NCI-H345 (cell line): ENCODE results near the gene INSR.
"Not testable (repeated sequence)": the region's sequence is repeated elsewhere in the genome, so short reads cannot be mapped to it uniquely, and the experiment has no call there.

Source experiments
- DNase-seq: peaks from one replicate; lab custom pipeline; 2025; lab: John Stamatoyannopoulos, UW

INSR gene

DNA sequence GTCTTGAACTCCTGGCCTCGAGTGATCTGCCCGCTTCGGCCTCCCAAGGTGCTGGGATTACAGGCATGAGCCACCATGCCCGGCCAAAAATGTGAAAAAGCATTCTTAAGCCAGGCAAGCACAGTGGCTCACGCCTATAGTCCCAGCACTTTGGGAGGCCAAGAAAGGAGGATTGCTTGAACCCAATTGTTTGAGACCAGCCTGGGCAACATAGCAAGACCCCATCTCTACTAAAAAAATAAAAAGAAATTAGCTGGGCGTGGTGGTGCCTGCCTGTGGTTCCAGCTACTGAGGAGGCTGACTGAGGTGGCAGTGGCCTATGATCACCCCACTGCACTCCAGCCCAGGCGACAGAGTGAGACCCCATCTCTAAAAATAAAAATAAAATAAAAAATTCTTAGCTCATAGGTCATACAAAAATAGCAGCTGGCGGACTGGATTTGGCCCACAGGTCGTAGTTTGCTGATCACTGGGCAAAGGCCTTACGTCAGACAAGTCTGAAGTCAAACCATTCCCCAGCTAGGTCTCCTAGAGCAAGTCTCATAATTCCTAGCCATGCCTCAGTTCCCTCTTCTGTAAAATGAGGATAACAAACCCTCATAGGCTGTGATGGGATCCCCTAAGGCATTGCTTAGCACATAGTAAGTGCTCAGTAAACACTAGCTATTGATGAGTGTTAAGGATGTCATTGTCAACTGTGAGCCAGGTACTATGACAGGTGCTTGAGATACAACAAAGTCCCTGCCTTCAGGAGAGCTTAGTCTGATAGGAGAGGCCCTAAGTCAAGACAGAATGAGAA is 36.0 kb downstream of the INSR start:
- no peak for DNase-seq

GRCh38 chr19:7257148-7258040 is 36.8 kb downstream of the INSR start:
- no peak for DNase-seq

DNA sequence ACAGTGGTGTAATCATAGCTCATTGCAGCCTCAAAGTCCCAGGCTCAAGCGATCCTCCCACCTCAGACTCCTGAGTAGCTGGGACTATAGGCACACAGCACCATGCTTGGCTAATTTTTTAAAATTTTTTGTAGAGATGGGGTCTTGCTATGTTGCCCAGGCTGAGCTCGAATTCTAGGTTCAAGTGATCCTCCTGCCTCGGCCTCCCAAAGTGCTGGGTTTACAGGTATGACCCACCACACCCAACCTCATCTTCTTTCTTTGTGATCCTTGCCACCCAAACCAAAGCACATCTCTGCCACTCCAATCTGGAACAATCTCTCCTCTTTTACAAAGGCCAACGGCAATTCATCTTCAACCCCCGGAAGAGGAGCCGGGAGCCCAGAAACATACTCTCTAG is 38.6 kb downstream of the INSR start:
- no peak for DNase-seq

- DNase-seq: no peak
Observed at GRCh38 chr19:7255119-7255518, 39.1 kb downstream of the INSR start.

DNA sequence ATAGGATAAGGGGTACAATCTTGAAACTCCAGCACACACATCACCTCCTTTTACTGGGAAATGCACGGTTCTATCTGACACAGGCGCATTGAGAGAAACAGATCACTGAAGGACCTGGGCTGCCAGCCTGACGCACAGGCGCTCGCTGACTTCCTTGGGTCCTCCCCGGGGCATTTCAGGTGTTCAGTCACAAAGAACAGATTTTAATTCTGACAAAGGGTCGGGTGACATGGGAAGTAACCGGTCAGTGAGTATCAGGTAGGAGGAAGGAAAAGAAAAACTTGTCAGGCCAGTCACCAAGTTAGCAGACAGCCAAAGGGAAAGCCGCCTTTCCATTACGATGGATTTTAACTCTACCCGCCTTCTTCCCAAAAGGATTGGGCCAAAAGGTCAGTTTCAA is 39.6 kb downstream of the INSR start:
- DNase-seq: no peak

- no peak for DNase-seq
Observed at GRCh38 chr19:7252364-7252763, 41.9 kb downstream of the INSR start.

DNA sequence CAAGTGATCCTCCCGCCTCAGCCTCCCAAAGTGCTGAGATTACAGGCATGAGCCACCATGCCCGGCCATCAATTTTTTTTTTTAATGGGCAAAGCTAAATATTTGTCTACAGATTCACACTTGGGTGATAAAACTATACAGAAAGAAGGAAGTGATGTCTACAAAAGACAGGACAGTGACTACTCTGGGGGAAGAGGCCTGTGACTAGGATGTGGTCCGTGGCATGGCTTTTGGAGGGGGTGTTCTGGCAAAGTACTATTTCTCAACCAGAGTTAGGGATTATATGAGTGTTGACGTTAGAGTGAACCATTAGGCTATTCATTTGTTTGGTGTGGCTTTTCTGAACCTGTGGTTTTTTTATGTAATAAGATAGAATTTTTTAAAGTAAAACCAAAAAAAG is 42.7 kb downstream of the INSR start:
- no peak for DNase-seq

GRCh38 chr19:7250951-7251350 is 43.3 kb downstream of the INSR start:
- no peak for DNase-seq

DNA sequence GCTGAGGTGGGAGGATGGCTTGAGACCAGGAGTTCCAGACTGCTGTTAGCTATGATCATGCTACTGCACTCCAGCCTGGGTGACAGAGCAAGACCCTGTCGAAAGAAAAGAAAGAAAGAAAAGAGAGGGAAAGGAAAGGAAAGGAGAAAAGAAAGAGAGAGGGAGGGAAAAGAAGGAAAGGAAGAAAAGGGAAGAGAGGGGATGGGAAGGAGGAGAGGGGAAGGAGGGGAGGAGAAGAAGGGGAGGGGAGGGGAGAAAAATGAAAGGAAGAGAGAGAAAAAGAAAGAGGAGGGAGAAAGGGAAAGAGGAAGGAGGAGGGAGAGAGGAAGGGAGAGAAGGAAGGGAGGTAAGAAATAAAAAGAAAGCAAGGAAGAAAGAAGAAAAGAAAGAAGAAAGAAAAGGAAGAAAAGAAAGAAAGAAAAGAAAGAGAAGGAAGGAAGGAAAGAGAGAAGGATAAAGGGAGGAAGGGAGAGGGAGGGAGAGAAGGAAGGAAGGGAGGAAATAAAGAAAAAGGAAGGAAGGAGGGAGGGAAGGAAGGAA is 44.1 kb downstream of the INSR start:
- DNase-seq: no peak

GRCh38 chr19:7247155-7247554 is 47.1 kb downstream of the INSR start:
- DNase-seq: no peak

DNA sequence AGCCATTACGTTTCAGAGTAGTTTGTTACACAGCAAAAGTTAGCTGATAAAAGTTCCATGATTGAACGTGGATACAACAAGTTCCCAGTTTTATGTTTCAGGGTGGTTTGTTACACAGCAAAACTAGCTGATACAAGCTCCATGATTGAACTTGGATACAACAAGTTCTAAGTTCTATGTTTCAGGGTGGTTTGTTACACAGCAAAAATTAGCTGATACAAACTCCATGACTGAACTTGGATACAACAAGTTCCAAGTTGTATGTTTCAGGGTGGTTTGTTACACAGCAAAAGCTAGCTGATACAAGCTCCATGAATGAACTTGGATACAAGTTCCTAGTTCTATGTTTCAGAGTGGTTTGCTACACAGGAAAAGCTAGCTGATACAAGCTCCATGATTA is 47.6 kb downstream of the INSR start:
- DNase-seq: no peak

DNA sequence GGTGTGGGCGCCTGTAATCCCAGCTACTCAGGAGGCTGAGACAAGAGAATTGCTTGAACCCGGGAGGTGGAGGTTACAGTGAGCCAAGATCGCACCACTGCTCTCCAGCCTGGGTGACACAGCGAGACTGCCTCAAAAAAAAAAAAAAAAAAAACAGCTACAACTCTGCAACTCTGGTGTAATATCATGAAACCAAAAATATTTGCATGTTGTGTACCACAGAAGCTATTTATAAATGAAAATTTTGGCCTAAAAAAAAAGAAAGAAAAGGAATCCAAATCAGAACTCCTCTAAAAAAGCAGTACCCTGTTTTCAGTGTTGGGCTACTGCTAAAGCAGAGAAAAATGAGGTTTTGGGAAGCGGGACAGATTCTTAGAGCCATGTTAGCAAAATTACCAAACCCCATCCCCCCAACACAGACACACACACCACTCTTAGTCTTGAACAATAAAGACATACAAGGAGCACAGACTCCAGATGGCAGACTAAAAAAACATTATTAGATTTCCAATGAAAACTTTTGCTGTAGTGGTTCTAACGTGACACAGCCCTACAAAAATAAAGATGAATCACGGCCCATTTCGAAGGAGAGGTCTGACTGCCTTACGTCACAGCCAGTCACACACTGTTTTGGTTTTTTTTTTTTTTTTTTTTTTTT is 51.5 kb downstream of the INSR start:
- DNase-seq: no peak

DNA sequence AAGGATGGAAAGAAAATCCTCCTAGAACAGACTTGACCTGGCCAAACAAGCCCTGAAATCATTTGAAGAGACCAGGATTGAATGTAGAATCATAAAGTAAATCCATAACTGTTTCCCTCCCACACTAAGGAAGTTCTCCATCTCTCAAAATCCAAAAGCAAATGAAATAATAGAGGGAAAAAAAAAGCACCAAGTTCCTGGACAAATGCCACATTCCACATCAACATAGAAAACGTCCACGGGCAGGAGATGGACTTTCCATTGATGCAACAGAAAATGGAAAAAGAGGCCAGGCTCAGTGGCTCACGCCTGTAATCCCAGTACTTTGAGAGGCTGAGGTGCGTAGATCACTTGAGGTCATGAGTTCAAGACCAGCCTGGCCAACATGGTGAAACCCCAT is 56.2 kb downstream of the INSR start:
- DNase-seq: no peak

DNA sequence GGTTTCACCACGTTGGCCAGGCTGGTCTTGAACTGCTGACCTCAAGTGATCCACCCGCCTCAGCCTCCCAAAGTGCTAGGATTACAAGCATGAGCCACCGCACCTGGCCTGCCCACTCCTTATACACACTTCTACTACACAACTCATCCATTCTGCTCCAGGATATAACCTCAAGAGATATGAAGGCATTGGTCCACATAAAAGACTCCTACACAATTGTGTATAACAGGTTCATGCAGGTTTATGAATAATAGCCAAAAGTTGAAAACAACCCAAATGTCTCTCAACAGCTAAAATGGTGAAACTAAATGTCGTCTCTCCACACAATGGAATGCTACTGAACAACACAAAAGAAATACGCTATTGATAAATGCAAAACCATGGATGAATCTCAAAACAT is 58.1 kb downstream of the INSR start:
- no peak for DNase-seq

- DNase-seq: no peak
Observed at GRCh38 chr19:7230826-7231225, 63.4 kb downstream of the INSR start.

- DNase-seq: no peak
Observed at GRCh38 chr19:7229735-7230134, 64.5 kb downstream of the INSR start.

DNA sequence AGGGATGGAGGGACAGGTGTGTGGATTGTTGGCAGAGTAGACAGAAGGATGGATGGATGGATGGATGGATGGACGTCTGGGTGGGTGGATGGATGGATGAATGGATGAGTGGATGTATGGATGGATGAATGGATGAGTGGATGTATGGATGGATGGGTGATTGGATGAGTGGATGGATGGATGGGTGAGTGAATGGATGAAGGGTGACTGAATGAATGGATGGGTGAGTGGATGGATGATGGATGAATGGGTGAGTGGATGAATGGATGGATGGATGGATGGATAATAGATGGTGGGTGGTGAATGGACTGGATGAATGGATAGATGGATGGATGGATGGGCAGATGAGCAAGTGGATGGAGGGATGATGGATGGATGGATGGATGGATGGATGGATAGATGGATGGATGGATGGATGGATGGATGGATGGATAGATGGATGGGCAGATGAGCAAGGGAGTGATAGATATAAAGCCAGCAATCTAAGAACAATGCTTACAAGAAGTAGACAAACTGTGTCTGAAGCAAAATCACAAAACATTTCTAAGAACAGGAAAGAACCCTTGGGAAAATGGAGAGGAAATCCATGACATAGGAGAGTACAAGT is 65.2 kb downstream of the INSR start:
- no peak for DNase-seq

GRCh38 chr19:7227735-7228134 is 66.5 kb downstream of the INSR start:
- no peak for DNase-seq

- not testable (repeated sequence) for DNase-seq
Observed at GRCh38 chr19:7227149-7227548, 67.1 kb downstream of the INSR start.

DNA sequence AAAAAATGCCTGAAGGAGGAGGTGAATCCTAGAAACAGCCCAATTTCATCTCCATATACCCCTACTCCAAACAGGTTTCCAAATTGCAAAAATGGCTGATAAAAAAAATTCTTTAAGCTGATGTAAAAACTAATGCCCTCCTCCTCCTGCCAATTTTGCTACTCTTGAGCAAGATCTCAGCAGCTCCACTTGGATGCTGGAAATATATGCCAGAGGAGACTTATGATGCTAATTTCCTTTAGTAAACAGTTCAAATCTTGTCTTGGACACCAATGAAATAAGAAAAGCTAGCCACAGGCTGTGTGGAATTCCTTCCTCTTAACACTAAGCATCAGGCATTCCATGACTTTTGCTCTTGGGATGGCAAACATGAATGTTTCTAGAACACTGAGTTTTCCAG is 67.5 kb downstream of the INSR start:
- no peak for DNase-seq

- DNase-seq: no peak
Observed at GRCh38 chr19:7225741-7226140, 68.5 kb downstream of the INSR start.

- no peak for DNase-seq
Observed at GRCh38 chr19:7224995-7225394, 69.2 kb downstream of the INSR start.
